Mesendoderm (in vitro differentiated cells): Measurements from ENCODE around the gene TGFBR1.

Experiments used
- DNase-seq: peaks from one replicate; pipeline ENCODE4 v3.0.0; 2013
- H2AK5ac ChIP-seq: 2 replicates; pipeline ENCODE4 v1.6.1; 2013; ENCODE audit warnings: low read length, inconsistent platforms
- H2BK120ac ChIP-seq: 2 replicates; pipeline ENCODE4 v1.6.1; 2013; ENCODE audit warnings: low read depth, mild to moderate bottlenecking, low read length, moderate library complexity, mixed read lengths
- H2BK15ac ChIP-seq: replicated peaks from 2 replicates; pipeline ENCODE4 v1.6.1; 2013; ENCODE audit warnings: low read depth, mild to moderate bottlenecking, moderate library complexity
- H2BK5ac ChIP-seq: 2 replicates; pipeline ENCODE4 v1.6.1; 2013; ENCODE audit warnings: low read length, inconsistent platforms
- H3K18ac ChIP-seq: 2 replicates; pipeline ENCODE4 v1.6.1; 2013; ENCODE audit warnings: mild to moderate bottlenecking, low read length, mixed read lengths
- H3K23ac ChIP-seq: one replicate; pipeline ENCODE4 v1.6.1; 2013; ENCODE audit warnings: low read length
- H3K27ac ChIP-seq: 2 replicates; pipeline ENCODE4 v1.5.1; 2013; ENCODE audit warnings: low read depth, mild to moderate bottlenecking, inconsistent platforms, low read length, moderate library complexity
- H3K27me3 ChIP-seq: 2 replicates; pipeline ENCODE4 v1.6.1; 2013; ENCODE audit warnings: low read length, control low read depth, mild to moderate bottlenecking, inconsistent platforms; ENCODE audit not compliant: insufficient read depth, poor library complexity
- H3K36me3 ChIP-seq: 2 replicates; pipeline ENCODE4 v1.6.1; 2013; ENCODE audit warnings: low read length, inconsistent platforms; ENCODE audit not compliant: control insufficient read depth, insufficient read depth
- H3K4ac ChIP-seq: one replicate; pipeline ENCODE4 v1.6.1; 2013; ENCODE audit warnings: low read depth, mild to moderate bottlenecking, low read length, moderate library complexity
- H3K4me1 ChIP-seq: 2 replicates; pipeline ENCODE4 v1.6.1; 2013; ENCODE audit warnings: low read depth, low read length, inconsistent platforms; ENCODE audit not compliant: control insufficient read depth
- H3K4me2 ChIP-seq: 2 replicates; pipeline ENCODE4 v1.6.1; 2013; ENCODE audit warnings: low read length
- H3K4me3 ChIP-seq: 2 replicates; pipeline ENCODE4 v1.5.1; 2013; ENCODE audit warnings: mild to moderate bottlenecking, low read length
- H3K56ac ChIP-seq: one replicate; pipeline ENCODE4 v1.6.1; 2013; ENCODE audit warnings: low read length
- H3K79me1 ChIP-seq: 2 replicates; pipeline ENCODE4 v1.6.1; 2013; ENCODE audit warnings: low read length, inconsistent platforms
- H3K79me2 ChIP-seq: 2 replicates; pipeline ENCODE4 v1.6.1; 2013; ENCODE audit warnings: mild to moderate bottlenecking, low read length; ENCODE audit not compliant: control insufficient read depth, insufficient read depth
- H3K9ac ChIP-seq: 2 replicates; pipeline ENCODE4 v1.6.1; 2013; ENCODE audit warnings: low read length, inconsistent platforms
- H4K5ac ChIP-seq: one replicate; pipeline ENCODE4 v1.6.1; 2013; ENCODE audit warnings: low read length
- H4K8ac ChIP-seq: one replicate; pipeline ENCODE4 v1.6.1; 2013; ENCODE audit warnings: low read depth, mild to moderate bottlenecking, control low read depth, low read length, moderate library complexity
- WGBS: extraction: QIAGEN DNeasy Blood & Tissue Kit; methylation state at CpG from one replicate; pipeline ENCODE4 v1.1.7; 2013; ENCODE audit warnings: low lambda C conversion rate, missing lambda C conversion rate; ENCODE audit not compliant: insufficient coverage; ENCODE audit errors: extremely low coverage; 5-methylcytosine and 5-hydroxymethylcytosine counted together

Gene TGFBR1

GRCh38 chr9:99078717-99079116, 26.2 kb upstream of the TGFBR1 start:
- peaks cover 4% of the 10 kb centered on the region for H3K4me1 ChIP-seq
- H3K79me1 ChIP-seq: no peaks in the 10 kb centered on the region
- H3K9ac ChIP-seq: no peak overlapping the region
- H2AK5ac ChIP-seq: no peak overlapping the region
- no peak overlapping the region for H3K4me2 ChIP-seq
- no peak overlapping the region for H4K5ac ChIP-seq
- no peaks in the 10 kb centered on the region for H3K27me3 ChIP-seq
- no peak overlapping the region for H3K4me3 ChIP-seq
- no peak overlapping the region for H3K23ac ChIP-seq
- WGBS: no CpG with 5 or more reads among the region's 2 CpGs
- H2BK120ac ChIP-seq: no peak overlapping the region
- H3K36me3 ChIP-seq: no peaks in the 10 kb centered on the region
- DNase-seq: peak; percentile 30
- H4K8ac ChIP-seq: no peak overlapping the region
- H3K27ac ChIP-seq: no peak overlapping the region
- H2BK15ac ChIP-seq: no peak overlapping the region
- no peak overlapping the region for H3K18ac ChIP-seq
- H2BK5ac ChIP-seq: no peak overlapping the region
- H3K79me2 ChIP-seq: no peaks in the 10 kb centered on the region
- H3K56ac ChIP-seq: no peak overlapping the region
- H3K4ac ChIP-seq: no peak overlapping the region

- Histone ChIP-seq H2BK5ac (no peak overlapping the region), H3K27ac (no peak overlapping the region), H4K5ac (no peak overlapping the region), H3K4me2 (no peak overlapping the region), H4K8ac (no peak overlapping the region), H3K79me2 (no peaks in the 10 kb centered on the region), H3K4me1 (peaks cover 4% of the 10 kb centered on the region), H3K9ac (no peak overlapping the region), H3K4ac (no peak overlapping the region), H3K36me3 (no peaks in the 10 kb centered on the region), H2AK5ac (no peak overlapping the region), H3K79me1 (no peaks in the 10 kb centered on the region), H2BK15ac (no peak overlapping the region), H3K18ac (no peak overlapping the region), H3K4me3 (no peak overlapping the region), H2BK120ac (no peak overlapping the region), H3K23ac (no peak overlapping the region), H3K56ac (no peak overlapping the region), H3K27me3 (no peaks in the 10 kb centered on the region)
- no peak for DNase-seq
- WGBS: no CpG with 5 or more reads among the region's 3 CpGs
These were observed 25.4 kb upstream of the TGFBR1 start for GRCh38 chr9:99079542-99079941.

- H2AK5ac ChIP-seq: no peak overlapping the region
- H3K56ac ChIP-seq: no peak overlapping the region
- no peak overlapping the region for H4K5ac ChIP-seq
- H4K8ac ChIP-seq: no peak overlapping the region
- H3K36me3 ChIP-seq: no peaks in the 10 kb centered on the region
- no peak overlapping the region for H3K18ac ChIP-seq
- H2BK120ac ChIP-seq: no peak overlapping the region
- H3K4me1 ChIP-seq: peaks cover 2% of the 10 kb centered on the region
- no peak overlapping the region for H3K4ac ChIP-seq
- H3K23ac ChIP-seq: no peak overlapping the region
- H3K79me2 ChIP-seq: no peaks in the 10 kb centered on the region
- no peak overlapping the region for H3K27ac ChIP-seq
- no peak overlapping the region for H3K9ac ChIP-seq
- DNase-seq: no peak
- H3K4me3 ChIP-seq: no peak overlapping the region
- H3K4me2 ChIP-seq: no peak overlapping the region
- H3K79me1 ChIP-seq: no peaks in the 10 kb centered on the region
- no peak overlapping the region for H2BK15ac ChIP-seq
- H2BK5ac ChIP-seq: no peak overlapping the region
- WGBS: no CpG with 5 or more reads among the region's 6 CpGs
- no peaks in the 10 kb centered on the region for H3K27me3 ChIP-seq
These were observed 21.9 kb upstream of the TGFBR1 start for GRCh38 chr9:99083051-99083450.

- Histone ChIP-seq H3K23ac (no peak overlapping the region), H3K27ac (no peak overlapping the region), H3K4me1 (no peaks in the 10 kb centered on the region), H2BK15ac (no peak overlapping the region), H3K79me1 (no peaks in the 10 kb centered on the region), H3K36me3 (no peaks in the 10 kb centered on the region), H2BK5ac (no peak overlapping the region), H3K4me3 (no peak overlapping the region), H4K5ac (no peak overlapping the region), H4K8ac (no peak overlapping the region), H2BK120ac (no peak overlapping the region), H2AK5ac (no peak overlapping the region), H3K9ac (no peak overlapping the region), H3K18ac (no peak overlapping the region), H3K4me2 (no peak overlapping the region), H3K27me3 (no peaks in the 10 kb centered on the region), H3K56ac (no peak overlapping the region), H3K4ac (no peak overlapping the region), H3K79me2 (no peaks in the 10 kb centered on the region)
- WGBS: no CpG with 5 or more reads among the region's 12 CpGs
- no peak for DNase-seq
These were observed 18.7 kb upstream of the TGFBR1 start for GRCh38 chr9:99085949-99086948.

GRCh38 chr9:99087462-99087861, 17.5 kb upstream of the TGFBR1 start:
- no peak overlapping the region for H3K23ac ChIP-seq
- H3K36me3 ChIP-seq: no peaks in the 10 kb centered on the region
- no peak for DNase-seq
- no peak overlapping the region for H3K4me2 ChIP-seq
- H4K5ac ChIP-seq: no peak overlapping the region
- no peak overlapping the region for H3K18ac ChIP-seq
- no peaks in the 10 kb centered on the region for H3K79me1 ChIP-seq
- no peaks in the 10 kb centered on the region for H3K79me2 ChIP-seq
- no peak overlapping the region for H3K56ac ChIP-seq
- H3K27me3 ChIP-seq: no peaks in the 10 kb centered on the region
- no peaks in the 10 kb centered on the region for H3K4me1 ChIP-seq
- H4K8ac ChIP-seq: no peak overlapping the region
- no peak overlapping the region for H2AK5ac ChIP-seq
- no CpG with 5 or more reads among the region's 3 CpGs for WGBS
- no peak overlapping the region for H3K27ac ChIP-seq
- no peak overlapping the region for H2BK120ac ChIP-seq
- H3K9ac ChIP-seq: no peak overlapping the region
- no peak overlapping the region for H3K4me3 ChIP-seq
- no peak overlapping the region for H3K4ac ChIP-seq
- H2BK5ac ChIP-seq: no peak overlapping the region
- no peak overlapping the region for H2BK15ac ChIP-seq
